Measurements from ENCODE around the gene CLEC12A.

DNA sequence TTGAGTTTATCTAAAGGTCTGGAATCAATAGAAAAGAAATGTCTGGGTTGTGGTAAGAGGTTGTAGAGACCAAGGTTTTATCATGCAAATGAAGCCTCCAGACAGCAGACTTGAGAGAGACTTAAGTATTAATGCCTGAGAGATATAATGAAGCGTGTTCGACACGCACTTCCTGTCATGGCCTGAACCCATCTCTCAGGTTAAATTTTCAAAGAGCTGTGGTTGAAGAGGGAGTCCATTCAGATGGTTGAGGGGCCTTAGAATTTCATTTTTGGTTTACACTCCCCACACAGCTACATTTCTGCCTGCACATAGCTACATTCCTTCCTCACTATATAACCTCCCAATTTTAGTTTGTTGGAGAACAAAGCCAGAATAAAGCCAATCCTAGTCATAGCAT, 10.1 kb upstream of the CLEC12A start:
- no peak for TF ChIP-seq CTCF (IDR thresholded peaks at IDR 0.05 in 4 of 5, conservative IDR thresholded peaks at IDR 0.05 in 1 of 5)
- no peak for TF ChIP-seq POLR2A (IDR thresholded peaks at IDR 0.05)
